ENCODE results near the gene SGF29.
A peak's percentile ranks its signal among the peaks of the same experiment; 100 is the strongest.

SGF29 gene

GRCh38 chr16:28527985-28528384 is 25.7 kb upstream of the SGF29 start:
- no peaks in the 10 kb centered on the region for H3K9me3 Mint-ChIP-seq (ENCODE audit: low read depth)
- H3K27ac Mint-ChIP-seq, result no peak overlapping the region
- no peaks in the 10 kb centered on the region for H3K36me3 Mint-ChIP-seq
- H3K4me1 Mint-ChIP-seq (ENCODE audit: low read depth), result peaks cover 5% of the 10 kb centered on the region
- H3K27me3 Mint-ChIP-seq, result no peaks in the 10 kb centered on the region
- no peak overlapping the region for H3K4me3 Mint-ChIP-seq

GRCh38 chr16:28528463-28528867 is 25.3 kb upstream of the SGF29 start:
- Mint-ChIP-seq H3K9me3 (ENCODE audit: low read depth) (no peaks in the 10 kb centered on the region), H3K27me3 (no peaks in the 10 kb centered on the region), H3K4me3 (no peak overlapping the region), H3K4me1 (ENCODE audit: low read depth) (peaks cover 9% of the 10 kb centered on the region), H3K27ac (no peak overlapping the region), H3K36me3 (no peaks in the 10 kb centered on the region)

- Mint-ChIP-seq H3K4me1 (ENCODE audit: low read depth) (peaks cover 14% of the 10 kb centered on the region), H3K9me3 (ENCODE audit: low read depth) (no peaks in the 10 kb centered on the region), H3K27me3 (no peaks in the 10 kb centered on the region), H3K4me3 (no peak overlapping the region), H3K36me3 (no peaks in the 10 kb centered on the region), H3K27ac (no peak overlapping the region)
Observed at GRCh38 chr16:28529124-28529523, 24.6 kb upstream of the SGF29 start.

- Mint-ChIP-seq H3K4me1 (ENCODE audit: low read depth) (peaks cover 27% of the 10 kb centered on the region), H3K27ac (no peak overlapping the region), H3K36me3 (no peaks in the 10 kb centered on the region), H3K9me3 (ENCODE audit: low read depth) (no peaks in the 10 kb centered on the region), H3K27me3 (no peaks in the 10 kb centered on the region), H3K4me3 (no peak overlapping the region)
Observed at GRCh38 chr16:28531777-28532744, 21.7 kb upstream of the SGF29 start.

- no peaks in the 10 kb centered on the region for H3K36me3 Mint-ChIP-seq
- H3K27ac Mint-ChIP-seq, result peak overlapping the region; percentile 46
- H3K4me1 Mint-ChIP-seq (ENCODE audit: low read depth), result peaks cover 31% of the 10 kb centered on the region
- no peak overlapping the region for H3K4me3 Mint-ChIP-seq
- no peaks in the 10 kb centered on the region for H3K9me3 Mint-ChIP-seq (ENCODE audit: low read depth)
- H3K27me3 Mint-ChIP-seq, result no peaks in the 10 kb centered on the region
Observed at GRCh38 chr16:28532940-28533647, 20.6 kb upstream of the SGF29 start.

GRCh38 chr16:28534542-28535373 is 19.0 kb upstream of the SGF29 start:
- Mint-ChIP-seq H3K36me3 (no peaks in the 10 kb centered on the region), H3K4me3 (peak overlapping the region; percentile 28), H3K27ac (no peak overlapping the region), H3K27me3 (no peaks in the 10 kb centered on the region), H3K4me1 (ENCODE audit: low read depth) (peaks cover 33% of the 10 kb centered on the region), H3K9me3 (ENCODE audit: low read depth) (no peaks in the 10 kb centered on the region)

GRCh38 chr16:28537076-28537475 is 16.6 kb upstream of the SGF29 start:
- no peaks in the 10 kb centered on the region for H3K36me3 Mint-ChIP-seq
- peaks cover 33% of the 10 kb centered on the region for H3K4me1 Mint-ChIP-seq (ENCODE audit: low read depth)
- no peaks in the 10 kb centered on the region for H3K9me3 Mint-ChIP-seq (ENCODE audit: low read depth)
- H3K27ac Mint-ChIP-seq, result no peak overlapping the region
- H3K4me3 Mint-ChIP-seq, result no peak overlapping the region
- no peaks in the 10 kb centered on the region for H3K27me3 Mint-ChIP-seq

GRCh38 chr16:28537964-28538732 is 15.6 kb upstream of the SGF29 start:
- H3K27me3 Mint-ChIP-seq, result no peaks in the 10 kb centered on the region
- H3K4me3 Mint-ChIP-seq, result no peak overlapping the region
- H3K4me1 Mint-ChIP-seq (ENCODE audit: low read depth), result peaks cover 32% of the 10 kb centered on the region
- H3K27ac Mint-ChIP-seq, result no peak overlapping the region
- no peaks in the 10 kb centered on the region for H3K36me3 Mint-ChIP-seq
- no peaks in the 10 kb centered on the region for H3K9me3 Mint-ChIP-seq (ENCODE audit: low read depth)

- H3K36me3 Mint-ChIP-seq, result no peaks in the 10 kb centered on the region
- H3K9me3 Mint-ChIP-seq (ENCODE audit: low read depth), result no peaks in the 10 kb centered on the region
- no peaks in the 10 kb centered on the region for H3K27me3 Mint-ChIP-seq
- H3K27ac Mint-ChIP-seq, result no peak within 1 kb of the TSS
- peaks cover 28% of the 10 kb centered on the region for H3K4me1 Mint-ChIP-seq (ENCODE audit: low read depth)
- no peak within 1 kb of the TSS for H3K4me3 Mint-ChIP-seq
Observed at GRCh38 chr16:28538733-28539596, 14.8 kb upstream of the SGF29 start, which contains the start of gene NUPR1. TSS of gene NUPR1 (minus strand) at chr16:28538974. CDS start at chr16:28538907, 67 bp downstream.

- Mint-ChIP-seq H3K36me3 (no peaks in the 10 kb centered on the region), H3K27ac (no peak overlapping the region), H3K4me1 (ENCODE audit: low read depth) (peaks cover 15% of the 10 kb centered on the region), H3K4me3 (no peak overlapping the region), H3K27me3 (no peaks in the 10 kb centered on the region), H3K9me3 (ENCODE audit: low read depth) (no peaks in the 10 kb centered on the region)
Observed at GRCh38 chr16:28540346-28540745, 13.4 kb upstream of the SGF29 start.

GRCh38 chr16:28542646-28543045 is 11.1 kb upstream of the SGF29 start:
- H3K27ac Mint-ChIP-seq, result no peak overlapping the region
- H3K4me3 Mint-ChIP-seq, result no peak overlapping the region
- H3K9me3 Mint-ChIP-seq (ENCODE audit: low read depth), result no peaks in the 10 kb centered on the region
- H3K4me1 Mint-ChIP-seq (ENCODE audit: low read depth), result peaks cover 8% of the 10 kb centered on the region
- no peaks in the 10 kb centered on the region for H3K36me3 Mint-ChIP-seq
- no peaks in the 10 kb centered on the region for H3K27me3 Mint-ChIP-seq

- H3K4me1 Mint-ChIP-seq (ENCODE audit: low read depth), result peaks cover 5% of the 10 kb centered on the region
- no peak overlapping the region for H3K4me3 Mint-ChIP-seq
- H3K9me3 Mint-ChIP-seq (ENCODE audit: low read depth), result no peaks in the 10 kb centered on the region
- H3K27me3 Mint-ChIP-seq, result no peaks in the 10 kb centered on the region
- H3K36me3 Mint-ChIP-seq, result no peaks in the 10 kb centered on the region
- H3K27ac Mint-ChIP-seq, result no peak overlapping the region
Observed at GRCh38 chr16:28543072-28543471, 10.6 kb upstream of the SGF29 start.

- Mint-ChIP-seq H3K9me3 (ENCODE audit: low read depth) (no peaks in the 10 kb centered on the region), H3K27me3 (no peaks in the 10 kb centered on the region), H3K27ac (no peak overlapping the region), H3K4me1 (ENCODE audit: low read depth) (peaks cover 6% of the 10 kb centered on the region), H3K4me3 (no peak overlapping the region), H3K36me3 (no peaks in the 10 kb centered on the region)
Observed at GRCh38 chr16:28544998-28545397, 8.7 kb upstream of the SGF29 start.

All from activated naive CD8-positive, alpha-beta T cell (primary cell).